Mesodermal cell (in vitro differentiated cells): ENCODE data around the gene TPPP2.

Source experiments
- H3K27ac ChIP-seq: 2 replicates; pipeline ENCODE4 v1.7.0; 2013; ENCODE audit warnings: mild to moderate bottlenecking, low read depth, low read length, moderate library complexity; ENCODE audit not compliant: severe bottlenecking
- H3K36me3 ChIP-seq: 2 replicates; pipeline ENCODE4 v1.7.1; 2013; ENCODE audit warnings: mild to moderate bottlenecking, low read length, moderate library complexity; ENCODE audit not compliant: control insufficient read depth, insufficient read depth
- H3K4me1 ChIP-seq: one replicate; pipeline ENCODE4 v1.7.1; 2013; ENCODE audit warnings: mild to moderate bottlenecking, low read length; ENCODE audit not compliant: insufficient read depth, control insufficient read depth, poor library complexity, severe bottlenecking
- H3K4me3 ChIP-seq: 2 replicates; pipeline ENCODE4 v1.7.0; 2013; ENCODE audit warnings: low read length, control low read depth, mild to moderate bottlenecking; ENCODE audit not compliant: insufficient read depth, poor library complexity, severe bottlenecking; ENCODE audit errors: extremely low read depth
- H3K9me3 ChIP-seq: 2 replicates; pipeline ENCODE4 v1.7.1; 2013; ENCODE audit warnings: mild to moderate bottlenecking, low read length, moderate library complexity; ENCODE audit not compliant: control insufficient read depth
- WGBS, 2 experiments: methylation state at CpG; one replicate each; pipeline ENCODE4 v1.1.5; 2013; ENCODE audit warnings: missing lambda C conversion rate in 2 of 2; ENCODE audit not compliant: insufficient coverage in 2 of 2; 5-methylcytosine and 5-hydroxymethylcytosine counted together

TPPP2 gene

DNA sequence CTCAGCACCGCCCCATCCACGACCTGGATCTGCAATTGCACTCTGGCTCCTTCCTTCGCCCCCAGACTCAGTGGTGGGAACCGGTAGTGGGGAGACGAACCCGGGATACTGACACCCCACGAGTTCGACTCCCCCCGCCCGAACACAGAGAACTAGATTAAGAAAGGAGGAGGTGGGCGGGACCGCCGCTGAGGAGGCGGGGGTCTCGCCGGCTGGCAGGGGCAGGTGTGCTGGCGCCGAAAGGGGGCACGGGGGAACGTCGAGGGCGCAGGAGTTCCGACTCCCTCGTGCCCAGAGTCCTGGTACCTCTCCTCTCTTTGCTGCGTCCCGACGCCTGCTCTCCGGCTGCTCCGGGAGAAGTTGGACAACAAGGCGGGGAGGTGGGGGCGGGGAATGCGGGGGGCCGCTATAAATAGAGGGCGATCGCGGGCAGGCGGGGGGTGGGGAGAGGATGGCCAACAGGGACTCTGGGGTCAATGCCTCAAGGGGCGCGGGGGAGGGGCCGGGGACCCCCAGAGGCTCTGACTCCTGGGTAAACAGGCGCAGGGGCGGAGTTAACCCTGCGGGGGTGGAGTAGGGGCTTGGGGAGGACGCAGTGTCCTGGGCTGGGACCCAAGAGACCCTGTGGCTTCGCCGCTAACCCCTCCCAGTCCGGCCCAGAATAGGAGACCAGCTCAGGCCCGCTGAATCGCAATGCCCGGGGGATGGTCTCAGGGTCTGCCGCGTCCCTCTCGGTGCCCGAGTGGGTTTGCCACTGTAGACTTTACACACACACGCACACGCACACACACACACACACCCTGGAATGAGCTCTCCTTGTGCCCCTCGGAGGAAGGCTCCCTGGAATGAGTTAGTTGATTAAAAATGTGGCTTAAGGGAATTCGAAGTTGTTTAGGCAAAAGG, 4.4 kb upstream of the TPPP2 start:
- Histone ChIP-seq H3K27ac (peak overlapping the region; percentile 83), H3K4me1 (peaks cover 21% of the 10 kb centered on the region), H3K9me3 (no peaks in the 10 kb centered on the region), H3K36me3 (peaks cover 16% of the 10 kb centered on the region), H3K4me3 (peak overlapping the region; percentile 59)
- 2 to 5% methylated on average over 24 to 28 of the region's 58 CpGs for WGBS, 2 experiments

GRCh38 chr14:21026274-21026987, 3.6 kb upstream of the TPPP2 start:
- H3K4me3 ChIP-seq, result peak overlapping the region; percentile 59

GRCh38 chr14:21026988-21027315, 3.1 kb upstream of the TPPP2 start:
- Histone ChIP-seq H3K9me3 (no peaks in the 10 kb centered on the region), H3K27ac (peak overlapping the region; percentile 83), H3K4me3 (no peak overlapping the region), H3K4me1 (peaks cover 21% of the 10 kb centered on the region), H3K36me3 (peaks cover 3% of the 10 kb centered on the region)
- WGBS, 2 experiments, result 41 to 59% methylated on average over 2 to 3 of the region's 3 CpGs

More at GRCh38 chr14:21026274-21026987, 3.6 kb upstream of the TPPP2 start:
- 46 to 56% methylated on average over 2 to 3 of the region's 7 CpGs for WGBS, 2 experiments
- peaks cover 8% of the 10 kb centered on the region for H3K36me3 ChIP-seq
- H3K4me1 ChIP-seq, result peaks cover 21% of the 10 kb centered on the region
- H3K9me3 ChIP-seq, result no peaks in the 10 kb centered on the region
- peak overlapping the region; percentile 83 for H3K27ac ChIP-seq

DNA sequence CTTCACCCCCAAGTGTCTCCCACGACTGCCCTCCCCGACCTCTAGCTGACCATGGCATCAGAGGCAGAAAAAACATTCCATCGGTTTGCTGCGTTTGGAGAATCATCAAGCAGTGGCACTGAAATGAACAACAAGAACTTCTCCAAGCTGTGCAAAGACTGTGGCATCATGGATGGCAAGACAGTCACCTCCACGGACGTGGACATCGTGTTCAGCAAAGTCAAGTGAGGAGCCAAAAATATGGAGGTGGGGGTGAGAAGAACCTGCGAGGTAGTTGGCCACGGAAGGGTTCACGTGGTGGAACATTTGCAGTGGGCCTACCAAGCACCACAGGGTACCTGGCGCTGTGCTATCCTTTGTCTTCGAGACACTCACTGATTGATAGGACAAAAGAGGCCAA, 514 bp downstream of the TPPP2 start:
- WGBS, 2 experiments, result 91 to 92% methylated on average over 12 of the region's 12 CpGs
- Histone ChIP-seq H3K4me1 (peaks cover 14% of the 10 kb centered on the region), H3K4me3 (no peak overlapping the region), H3K27ac (no peak overlapping the region), H3K36me3 (no peaks in the 10 kb centered on the region), H3K9me3 (no peaks in the 10 kb centered on the region)

DNA sequence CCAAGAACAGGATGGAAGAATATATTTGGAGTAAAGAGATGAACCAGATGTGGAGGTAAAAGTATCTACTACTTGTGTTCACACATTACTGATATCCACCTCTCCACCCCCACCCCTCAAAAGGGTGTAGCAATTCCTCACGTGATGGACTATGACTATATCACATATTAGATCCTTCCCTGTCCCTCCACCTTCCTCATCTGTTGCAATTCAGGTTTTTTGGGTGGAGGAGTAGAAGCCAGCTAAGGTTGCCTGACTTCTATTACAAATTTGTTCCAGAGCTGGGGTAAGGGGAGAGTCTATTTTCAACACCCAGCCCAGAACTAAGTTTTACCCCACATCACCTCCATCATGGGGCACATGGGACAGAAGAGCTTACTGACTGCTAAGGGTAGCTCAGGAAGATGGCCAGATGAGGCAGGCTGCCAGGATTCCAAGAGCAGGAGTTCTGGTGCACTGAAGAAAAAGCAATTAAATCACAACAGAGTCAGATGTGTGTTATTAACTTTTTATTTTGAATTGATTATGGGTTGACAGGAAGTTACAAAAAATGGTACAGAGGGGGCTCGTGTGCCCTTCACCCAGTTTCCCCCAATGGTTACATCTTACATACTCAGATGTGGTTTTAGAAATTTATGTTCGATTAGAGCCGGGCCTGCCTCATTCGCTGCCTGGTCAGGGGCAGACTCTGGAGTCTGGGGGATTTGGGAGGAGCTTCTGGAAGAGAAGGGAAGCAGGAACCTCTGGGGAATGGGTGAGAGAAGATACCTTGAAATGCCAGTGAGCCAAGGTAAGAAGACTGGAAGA, 2.5 kb downstream of the TPPP2 start:
- no peak overlapping the region for H3K27ac ChIP-seq
- no peaks in the 10 kb centered on the region for H3K36me3 ChIP-seq
- no peaks in the 10 kb centered on the region for H3K9me3 ChIP-seq
- no CpG with 5 or more reads among the region's 5 CpGs for WGBS, 2 experiments
- no peaks in the 10 kb centered on the region for H3K4me1 ChIP-seq
- H3K4me3 ChIP-seq, result no peak overlapping the region

DNA sequence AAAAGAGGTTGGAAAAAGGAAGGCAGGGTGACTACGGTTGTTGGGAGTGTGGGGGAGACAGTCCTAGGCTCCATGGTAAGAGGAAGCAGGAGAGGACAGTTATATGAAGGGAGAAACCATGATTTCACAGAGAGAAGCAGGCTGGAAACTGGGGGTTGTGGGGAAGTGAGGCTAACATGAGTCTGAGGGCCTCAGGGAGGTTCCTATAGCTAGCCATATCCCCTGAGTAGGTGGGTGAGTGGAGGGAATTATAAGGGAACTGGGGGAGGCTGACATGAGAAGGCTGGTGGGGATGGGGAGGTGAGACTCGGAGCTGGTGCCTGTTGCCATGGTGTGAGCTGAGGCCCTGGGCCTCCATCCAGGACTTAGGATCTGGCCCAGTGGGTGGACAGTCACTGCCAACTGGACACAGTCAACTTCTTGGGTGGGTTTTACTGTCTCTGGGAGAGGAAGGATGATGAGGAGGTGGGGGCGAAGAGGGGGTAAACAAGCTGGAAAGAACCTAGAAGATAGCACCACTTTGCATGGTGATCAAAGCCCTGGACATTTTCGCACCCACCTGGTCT, 3.2 kb downstream of the TPPP2 start:
- Histone ChIP-seq H3K4me3 (no peak overlapping the region), H3K4me1 (peaks cover under 1% of the 10 kb centered on the region), H3K36me3 (no peaks in the 10 kb centered on the region), H3K27ac (no peak overlapping the region), H3K9me3 (no peaks in the 10 kb centered on the region)
- WGBS, 2 experiments, result 96 to 98% methylated on average over 4 of the region's 4 CpGs

- WGBS, 2 experiments, result 85 to 93% methylated on average over 3 to 4 of the region's 5 CpGs
- H3K9me3 ChIP-seq, result no peaks in the 10 kb centered on the region
- no peak within 1 kb of the TSS for H3K27ac ChIP-seq
- H3K36me3 ChIP-seq, result no peaks in the 10 kb centered on the region
- H3K4me1 ChIP-seq, result peaks cover 13% of the 10 kb centered on the region
- no peak within 1 kb of the TSS for H3K4me3 ChIP-seq
Measured at GRCh38 chr14:21034707-21035106, 4.7 kb downstream of the TPPP2 start, which contains the start of gene RNASE13. Gene RNASE13, minus strand, starts transcription at chr14:21034807. Its CDS starts 519 bp downstream, at chr14:21034288.

GRCh38 chr14:21036751-21037150, 6.7 kb downstream of the TPPP2 start:
- WGBS, 2 experiments, result 93 to 100% methylated on average over 4 of the region's 7 CpGs
- H3K4me3 ChIP-seq, result no peak overlapping the region
- no peaks in the 10 kb centered on the region for H3K9me3 ChIP-seq
- H3K27ac ChIP-seq, result no peak overlapping the region
- peaks cover 16% of the 10 kb centered on the region for H3K4me1 ChIP-seq
- no peaks in the 10 kb centered on the region for H3K36me3 ChIP-seq

- Histone ChIP-seq H3K4me1 (peaks cover 17% of the 10 kb centered on the region), H3K4me3 (no peak overlapping the region), H3K27ac (no peak overlapping the region), H3K9me3 (no peaks in the 10 kb centered on the region), H3K36me3 (no peaks in the 10 kb centered on the region)
- 67 to 80% methylated on average over 1 of the region's 3 CpGs for WGBS, 2 experiments
Measured at GRCh38 chr14:21037156-21037555, 7.1 kb downstream of the TPPP2 start.
